ENCODE measurements around the gene UBE2Z.
A peak's percentile ranks its signal among the peaks of the same experiment; 100 is the strongest.
"Not testable (repeated sequence)": the region's sequence is repeated elsewhere in the genome, so short reads cannot be mapped to it uniquely, and the experiment has no call there.

Gene UBE2Z

DNA sequence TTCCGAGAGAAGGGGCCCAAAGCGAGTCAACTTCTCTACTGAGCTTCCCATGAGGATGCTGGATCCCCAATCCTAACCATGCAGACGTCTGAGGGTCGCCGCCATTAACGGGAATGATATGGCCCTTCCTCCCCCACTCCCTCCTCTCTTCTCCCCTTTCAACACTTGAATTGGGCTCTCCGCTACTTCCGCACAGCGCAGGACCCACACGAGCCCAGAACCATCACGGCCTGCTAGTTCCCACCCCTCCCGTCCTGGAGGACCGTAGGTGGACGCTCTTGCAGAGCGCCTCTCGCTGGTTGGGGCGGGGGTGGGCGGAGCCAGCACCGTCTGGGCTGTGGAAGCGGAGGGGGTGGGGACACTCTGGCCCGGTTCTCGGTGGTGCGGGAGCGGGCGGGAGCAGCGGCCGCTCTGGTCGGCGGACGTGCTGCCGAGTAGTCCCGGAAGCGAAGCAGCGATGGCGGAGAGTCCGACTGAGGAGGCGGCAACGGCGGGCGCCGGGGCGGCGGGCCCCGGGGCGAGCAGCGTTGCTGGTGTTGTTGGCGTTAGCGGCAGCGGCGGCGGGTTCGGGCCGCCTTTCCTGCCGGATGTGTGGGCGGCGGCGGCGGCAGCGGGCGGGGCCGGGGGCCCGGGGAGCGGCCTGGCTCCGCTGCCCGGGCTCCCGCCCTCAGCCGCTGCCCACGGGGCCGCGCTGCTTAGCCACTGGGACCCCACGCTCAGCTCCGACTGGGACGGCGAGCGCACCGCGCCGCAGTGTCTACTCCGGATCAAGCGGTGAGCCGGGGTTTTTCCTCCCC is at the start of gene UBE2Z:
Gene UBE2Z (plus strand): TSS at position 361 of the 797 bp plus-strand sequence. CDS start 97 bp downstream, at position 458.
- Histone ChIP-seq H3K9me3 (ENCODE audit: control insufficient read depth, low read length) (no peaks in the 10 kb centered on the region), H3K4me3 (ENCODE audit: low read length) (peak within 1 kb of the TSS; percentile 57), H3K36me3 (ENCODE audit: control insufficient read depth, insufficient read depth, low read length) (no peaks in the 10 kb centered on the region), H3K9ac (ENCODE audit: low read length) (peak within 1 kb of the TSS; percentile 79), H3K4me1 (ENCODE audit: control insufficient read depth, insufficient read depth, low read length) (peaks cover 25% of the 10 kb centered on the region), H3K27me3 (ENCODE audit: control insufficient read depth, insufficient read depth, low read length) (no peaks in the 10 kb centered on the region)

DNA sequence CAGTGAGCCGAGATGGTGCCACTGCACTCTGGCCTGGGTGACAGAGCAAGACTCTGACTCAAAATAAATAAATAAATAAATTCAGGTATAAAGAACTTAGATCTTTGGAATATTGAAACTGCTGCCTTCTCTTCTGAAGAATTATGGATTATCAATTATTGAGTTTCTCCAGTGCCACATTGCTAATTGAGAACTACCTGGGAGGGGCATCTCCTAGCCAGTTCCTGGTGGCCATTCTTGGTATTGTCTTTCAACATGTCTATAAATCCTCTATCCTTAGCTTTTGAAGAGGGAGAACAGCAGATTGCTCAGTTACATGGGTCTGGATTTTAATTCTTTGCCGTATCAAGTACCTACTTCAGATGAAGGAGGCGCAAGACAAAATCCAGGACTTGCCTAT is 48.2 kb upstream of the UBE2Z start:
- no peak overlapping the region for H3K4me3 ChIP-seq (ENCODE audit: low read length)
- H3K9ac ChIP-seq (ENCODE audit: low read length) = no peak overlapping the region
- H3K27me3 ChIP-seq (ENCODE audit: control insufficient read depth, insufficient read depth, low read length) = no peaks in the 10 kb centered on the region
- H3K4me1 ChIP-seq (ENCODE audit: control insufficient read depth, insufficient read depth, low read length) = no peaks in the 10 kb centered on the region
- no peaks in the 10 kb centered on the region for H3K9me3 ChIP-seq (ENCODE audit: control insufficient read depth, low read length)
- peaks cover 9% of the 10 kb centered on the region for H3K36me3 ChIP-seq (ENCODE audit: control insufficient read depth, insufficient read depth, low read length)

DNA sequence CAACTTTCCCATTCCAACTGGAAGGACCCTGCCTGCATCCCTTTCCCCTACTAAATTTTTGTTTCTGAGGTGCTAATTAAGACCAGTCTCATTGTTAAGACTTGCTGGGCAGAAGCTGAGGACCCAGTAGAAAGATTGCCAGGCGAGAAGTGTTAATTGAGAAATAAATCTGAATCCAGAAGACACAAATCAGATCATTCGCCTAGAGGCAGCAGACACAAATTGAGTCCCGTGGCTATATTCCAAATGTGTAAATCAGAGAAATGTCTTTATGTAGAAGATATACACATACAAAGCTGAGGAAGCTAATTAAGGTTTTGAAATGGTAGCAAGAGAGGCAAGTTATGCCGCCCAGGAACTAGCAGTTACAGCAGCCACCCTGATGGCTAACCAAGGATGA is 47.8 kb upstream of the UBE2Z start:
- H3K4me3 ChIP-seq (ENCODE audit: low read length) = no peak overlapping the region
- peaks cover 10% of the 10 kb centered on the region for H3K36me3 ChIP-seq (ENCODE audit: control insufficient read depth, insufficient read depth, low read length)
- H3K27me3 ChIP-seq (ENCODE audit: control insufficient read depth, insufficient read depth, low read length) = no peaks in the 10 kb centered on the region
- H3K9me3 ChIP-seq (ENCODE audit: control insufficient read depth, low read length) = no peaks in the 10 kb centered on the region
- no peak overlapping the region for H3K9ac ChIP-seq (ENCODE audit: low read length)
- H3K4me1 ChIP-seq (ENCODE audit: control insufficient read depth, insufficient read depth, low read length) = no peaks in the 10 kb centered on the region

DNA sequence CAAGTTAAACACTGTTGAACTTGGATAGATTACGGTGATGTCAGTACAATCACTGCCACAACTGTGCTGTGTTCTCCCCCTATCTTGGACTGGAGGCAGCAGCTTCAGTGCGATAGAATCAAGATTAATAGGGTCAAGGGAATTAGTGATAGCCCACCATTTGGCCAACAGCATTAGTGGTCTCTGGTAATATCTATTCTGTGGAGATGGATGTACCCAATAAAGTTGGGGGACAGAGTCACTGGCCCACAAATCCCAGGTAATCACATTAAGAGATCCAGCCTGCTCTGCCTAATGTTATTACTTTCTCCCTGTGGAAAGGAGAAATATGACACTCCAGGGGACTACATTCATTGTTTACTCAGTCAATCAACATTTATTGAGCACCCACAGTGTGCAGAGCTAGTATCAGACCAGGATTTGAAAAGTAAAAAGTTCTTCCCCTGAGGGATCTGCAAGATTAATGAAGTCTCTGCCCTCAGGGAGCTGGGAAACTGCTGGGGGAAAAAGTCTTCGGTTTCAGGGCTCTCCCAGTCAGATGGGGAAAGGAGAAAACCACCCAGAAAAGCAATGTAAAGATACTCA is 39.2 kb upstream of the UBE2Z start:
- Histone ChIP-seq H3K36me3 (ENCODE audit: control insufficient read depth, insufficient read depth, low read length) (peaks cover 10% of the 10 kb centered on the region), H3K9ac (ENCODE audit: low read length) (no peak overlapping the region), H3K27me3 (ENCODE audit: control insufficient read depth, insufficient read depth, low read length) (no peaks in the 10 kb centered on the region), H3K4me1 (ENCODE audit: control insufficient read depth, insufficient read depth, low read length) (peaks cover 52% of the 10 kb centered on the region), H3K4me3 (ENCODE audit: low read length) (no peak overlapping the region), H3K9me3 (ENCODE audit: control insufficient read depth, low read length) (no peaks in the 10 kb centered on the region)

DNA sequence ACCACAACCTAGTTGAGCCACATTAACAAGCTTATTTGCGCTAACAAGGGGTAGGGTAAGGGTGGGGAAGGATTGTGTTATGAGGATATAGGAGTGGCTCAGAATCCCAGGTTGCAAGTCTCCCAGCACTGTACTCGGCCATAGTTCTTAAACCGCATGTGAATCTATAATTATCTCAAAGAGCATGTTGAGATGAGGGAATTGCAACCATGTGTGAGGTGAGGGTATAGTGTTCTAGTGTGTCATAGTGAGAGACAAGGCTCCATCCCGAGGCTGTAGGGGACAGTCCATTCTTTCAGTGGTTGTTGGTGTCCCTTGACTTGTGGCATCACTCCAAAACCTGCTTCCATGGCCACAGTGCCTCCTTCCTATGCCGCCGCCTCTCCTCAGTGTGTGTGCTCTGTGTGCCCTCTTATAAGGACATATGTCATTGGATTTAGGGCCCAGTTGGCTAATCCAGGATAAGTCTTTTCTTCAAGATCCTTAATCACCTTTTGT is 38.3 kb upstream of the UBE2Z start:
- Histone ChIP-seq H3K9me3 (ENCODE audit: control insufficient read depth, low read length) (no peaks in the 10 kb centered on the region), H3K9ac (ENCODE audit: low read length) (no peak overlapping the region), H3K4me3 (ENCODE audit: low read length) (no peak overlapping the region), H3K36me3 (ENCODE audit: control insufficient read depth, insufficient read depth, low read length) (peaks cover 2% of the 10 kb centered on the region), H3K27me3 (ENCODE audit: control insufficient read depth, insufficient read depth, low read length) (no peaks in the 10 kb centered on the region), H3K4me1 (ENCODE audit: control insufficient read depth, insufficient read depth, low read length) (peaks cover 53% of the 10 kb centered on the region)

DNA sequence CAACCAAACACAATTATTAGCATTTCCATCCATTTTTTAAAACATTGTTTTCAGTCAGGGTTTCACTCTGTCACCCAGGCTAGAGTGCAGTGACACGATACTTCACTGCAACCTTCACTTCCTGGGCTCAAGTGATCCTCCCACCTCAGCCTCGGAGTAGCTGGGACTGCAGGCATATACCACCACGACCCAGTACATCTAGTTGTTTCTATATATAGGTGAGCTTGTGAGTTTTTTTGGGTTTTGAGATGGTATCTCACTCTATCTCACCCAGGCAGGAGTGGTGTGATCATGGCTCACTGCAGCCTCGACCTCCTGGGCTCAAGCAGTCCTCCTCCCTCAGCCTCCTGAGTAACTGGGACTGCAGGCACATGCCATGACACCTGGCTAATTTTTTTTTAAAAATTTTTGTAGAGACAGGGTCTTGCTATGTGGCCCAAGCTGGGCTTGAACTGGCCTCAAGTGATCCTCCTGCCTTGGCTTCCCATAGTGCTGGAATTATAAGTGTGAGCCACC is 37.1 kb upstream of the UBE2Z start:
- H3K9me3 ChIP-seq (ENCODE audit: control insufficient read depth, low read length) = no peaks in the 10 kb centered on the region
- H3K36me3 ChIP-seq (ENCODE audit: control insufficient read depth, insufficient read depth, low read length) = no peaks in the 10 kb centered on the region
- peaks cover 53% of the 10 kb centered on the region for H3K4me1 ChIP-seq (ENCODE audit: control insufficient read depth, insufficient read depth, low read length)
- no peak overlapping the region for H3K4me3 ChIP-seq (ENCODE audit: low read length)
- no peaks in the 10 kb centered on the region for H3K27me3 ChIP-seq (ENCODE audit: control insufficient read depth, insufficient read depth, low read length)
- no peak overlapping the region for H3K9ac ChIP-seq (ENCODE audit: low read length)

DNA sequence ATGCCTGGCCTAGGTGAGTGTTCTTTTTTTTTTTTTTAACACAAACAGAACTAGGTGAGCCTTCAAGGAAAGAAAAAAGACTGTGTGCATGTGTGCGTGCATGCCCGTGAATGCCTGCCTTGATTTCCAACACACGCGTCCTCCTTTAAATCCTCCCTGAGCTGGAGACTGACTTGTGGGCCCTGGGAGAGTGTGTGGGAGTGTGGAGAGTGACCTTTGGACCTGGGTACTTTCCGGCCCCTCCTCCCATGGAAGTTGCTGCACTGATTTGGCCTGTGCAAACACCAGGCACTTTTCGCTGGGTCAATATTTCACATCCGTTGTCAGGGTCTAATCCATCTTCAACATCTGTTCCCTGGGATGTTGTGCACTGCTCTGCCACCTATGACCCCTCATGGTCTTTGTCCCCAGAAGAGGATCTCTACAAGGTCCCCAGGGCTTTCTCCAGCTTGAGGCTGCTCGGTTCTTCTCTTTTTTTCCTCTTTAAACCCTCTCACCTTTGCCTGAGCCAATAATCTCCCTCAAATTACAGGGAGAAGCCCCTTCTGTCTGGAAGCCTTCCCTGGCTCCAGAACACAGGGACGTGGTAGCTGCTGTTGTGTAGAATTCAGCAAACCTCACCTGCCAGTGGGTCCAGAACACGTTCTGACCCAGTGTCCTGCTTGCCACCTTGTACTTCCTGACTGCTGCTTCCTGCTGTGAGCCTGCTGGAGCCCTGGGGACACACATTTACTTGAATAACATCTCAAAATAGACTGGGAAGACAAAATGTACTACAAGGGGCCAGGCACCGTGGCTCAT is 36.5 kb upstream of the UBE2Z start:
- Histone ChIP-seq H3K27me3 (ENCODE audit: control insufficient read depth, insufficient read depth, low read length) (no peaks in the 10 kb centered on the region), H3K36me3 (ENCODE audit: control insufficient read depth, insufficient read depth, low read length) (no peaks in the 10 kb centered on the region), H3K9ac (ENCODE audit: low read length) (peak overlapping the region; percentile 14), H3K4me1 (ENCODE audit: control insufficient read depth, insufficient read depth, low read length) (peaks cover 53% of the 10 kb centered on the region), H3K9me3 (ENCODE audit: control insufficient read depth, low read length) (no peaks in the 10 kb centered on the region), H3K4me3 (ENCODE audit: low read length) (no peak overlapping the region)

DNA sequence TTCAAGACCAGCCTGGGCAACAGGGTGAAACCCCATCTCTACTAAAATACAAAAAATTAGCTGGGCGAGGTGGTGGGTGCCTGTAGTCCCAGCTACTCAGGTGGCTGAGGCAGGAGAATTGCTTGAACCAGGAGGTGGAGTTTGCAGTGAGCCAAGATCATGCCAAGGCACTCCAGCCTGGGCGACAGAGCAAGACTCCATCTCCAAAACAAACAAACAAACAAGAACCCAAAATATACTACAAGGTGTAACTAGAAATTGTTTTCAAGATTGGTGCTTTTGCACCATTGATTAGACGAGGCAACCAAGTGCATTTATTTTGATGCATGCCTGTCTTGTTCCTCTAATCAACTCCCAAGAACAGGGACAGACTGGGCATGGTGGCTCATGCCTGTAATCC is 35.8 kb upstream of the UBE2Z start:
- H3K9me3 ChIP-seq (ENCODE audit: control insufficient read depth, low read length); H3K36me3 ChIP-seq (ENCODE audit: control insufficient read depth, insufficient read depth, low read length); H3K27me3 ChIP-seq (ENCODE audit: control insufficient read depth, insufficient read depth, low read length); H3K4me3 ChIP-seq (ENCODE audit: low read length): not testable (repeated sequence)
- H3K9ac ChIP-seq (ENCODE audit: low read length) = peak overlapping the region; percentile 14
- H3K4me1 ChIP-seq (ENCODE audit: control insufficient read depth, insufficient read depth, low read length) = peaks cover 53% of the 10 kb centered on the region

DNA sequence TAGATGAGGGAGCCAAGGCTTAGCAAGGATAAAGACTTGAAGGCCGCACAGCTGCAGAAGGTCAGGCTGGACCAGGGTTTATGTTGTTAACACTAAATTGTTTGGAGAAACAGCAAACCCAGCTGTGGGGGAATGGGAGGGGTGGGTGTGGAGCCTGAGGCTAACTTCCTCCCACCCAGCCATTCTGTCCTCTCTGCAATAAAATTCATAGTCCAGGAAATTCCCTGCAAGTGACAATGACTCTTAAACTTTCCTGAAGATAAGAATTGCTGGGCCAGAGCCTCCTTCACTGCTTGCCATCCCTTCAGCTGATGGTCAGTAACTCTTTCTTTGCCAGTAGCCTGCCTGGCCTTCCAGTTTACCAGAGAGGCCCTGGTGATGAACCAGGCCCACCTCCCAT is 35.0 kb upstream of the UBE2Z start:
- Histone ChIP-seq H3K4me1 (ENCODE audit: control insufficient read depth, insufficient read depth, low read length) (peaks cover 57% of the 10 kb centered on the region), H3K9ac (ENCODE audit: low read length) (no peak overlapping the region), H3K27me3 (ENCODE audit: control insufficient read depth, insufficient read depth, low read length) (no peaks in the 10 kb centered on the region), H3K4me3 (ENCODE audit: low read length) (no peak overlapping the region), H3K9me3 (ENCODE audit: control insufficient read depth, low read length) (no peaks in the 10 kb centered on the region), H3K36me3 (ENCODE audit: control insufficient read depth, insufficient read depth, low read length) (no peaks in the 10 kb centered on the region)

DNA sequence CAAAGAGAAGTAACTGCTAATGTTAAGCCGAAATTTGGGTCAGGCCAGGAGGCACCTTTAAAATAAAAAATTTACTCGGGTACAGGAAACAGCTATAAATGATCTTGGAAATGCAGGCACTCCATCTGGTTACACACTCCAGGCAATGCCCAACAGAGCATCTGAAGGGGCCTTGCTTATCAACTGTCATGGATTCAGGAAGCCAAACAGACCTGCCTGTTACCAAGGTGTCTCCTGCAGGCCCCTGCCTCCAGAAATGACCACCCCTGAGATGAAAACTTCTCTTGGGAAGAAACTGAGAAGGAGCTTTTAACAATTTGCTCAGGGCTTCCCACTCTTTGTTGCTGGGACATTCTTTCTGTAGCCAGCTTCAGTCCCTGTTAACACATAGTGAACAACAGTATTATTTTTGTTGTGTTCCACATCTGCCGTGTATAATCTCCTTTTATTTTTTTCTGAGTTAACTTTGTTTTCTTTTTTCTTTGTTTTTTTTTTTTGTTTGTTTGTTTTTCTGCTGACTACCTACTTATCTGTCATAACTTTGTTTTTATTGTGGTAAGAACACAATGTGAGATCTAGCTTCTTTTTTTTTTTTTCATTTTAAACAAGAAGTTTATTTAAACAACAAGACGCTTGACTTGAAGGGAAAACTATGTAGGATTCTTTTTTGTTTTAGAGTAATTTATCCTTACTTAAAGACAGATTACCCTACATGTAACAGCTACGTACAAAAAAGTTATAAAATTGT is 34.3 kb upstream of the UBE2Z start:
- H3K4me3 ChIP-seq (ENCODE audit: low read length) = no peak overlapping the region
- H3K9me3 ChIP-seq (ENCODE audit: control insufficient read depth, low read length) = no peaks in the 10 kb centered on the region
- H3K27me3 ChIP-seq (ENCODE audit: control insufficient read depth, insufficient read depth, low read length) = no peaks in the 10 kb centered on the region
- peaks cover 59% of the 10 kb centered on the region for H3K4me1 ChIP-seq (ENCODE audit: control insufficient read depth, insufficient read depth, low read length)
- H3K36me3 ChIP-seq (ENCODE audit: control insufficient read depth, insufficient read depth, low read length) = no peaks in the 10 kb centered on the region
- no peak overlapping the region for H3K9ac ChIP-seq (ENCODE audit: low read length)

Data from mucosa of stomach (tissue), 1 donor.